Mammary epithelial cell (primary cell): ENCODE measurements around the gene MPRIP.

Experiments
- CTCF ChIP-seq, 2 donors: IDR thresholded peaks in 1 of 2; conservative IDR thresholded peaks in 1 of 2; 2 replicates each; pipeline ENCODE4 v1.5.1; 2011 to 2012; ENCODE audit warnings: inconsistent platforms in 2 of 2, low read length in 2 of 2, mild to moderate bottlenecking in 2 of 2, control low read depth in 1 of 2, low read depth in 1 of 2; ENCODE audit not compliant: insufficient read depth in 1 of 2; ENCODE audit errors: extremely low read depth in 1 of 2
- EZH2 ChIP-seq: IDR thresholded peaks from 2 replicates; pipeline ENCODE4 v1.6.1; 2012; ENCODE audit warnings: low read length, inconsistent platforms, borderline replicate concordance

GRCh38 chr17:17132746-17133145 lies 90.5 kb downstream of the MPRIP start:
- TF ChIP-seq CTCF (conservative IDR thresholded peaks at IDR 0.05 in 1 of 2, IDR thresholded peaks at IDR 0.05 in 1 of 2; ENCODE audit: extremely low read depth in 1 of 2, insufficient read depth in 1 of 2, low read depth in 1 of 2, low read length in 2 of 2) = no peak
- no peak for TF ChIP-seq EZH2
